ENCODE data around the gene GRID1. TPM values are rescaled to one million over a fixed set of nuclear protein-coding genes. Genes with fewer than 3 reads are reported as not detected.
"Not testable (repeated sequence)": the region's sequence is repeated elsewhere in the genome, so short reads cannot be mapped to it uniquely, and the experiment has no call there.

GRID1 gene
- total RNA-seq, 1 donor from 2014 or later, result 0.12 TPM

- DNase-seq (ENCODE audit: extremely low read depth, low read depth, low spot score), result no peak
Measured at GRCh38 chr10:86058964-86059363, 307.6 kb downstream of the GRID1 start.

- DNase-seq (ENCODE audit: extremely low read depth, low read depth, low spot score), result no peak
Measured at GRCh38 chr10:86057708-86058107, 308.9 kb downstream of the GRID1 start.

- no peak for DNase-seq (ENCODE audit: extremely low read depth, low read depth, low spot score)
Measured at GRCh38 chr10:86056672-86057071, 309.9 kb downstream of the GRID1 start.

GRCh38 chr10:86055928-86056327 lies 310.7 kb downstream of the GRID1 start:
- no peak for DNase-seq (ENCODE audit: extremely low read depth, low read depth, low spot score)

- no peak for DNase-seq (ENCODE audit: extremely low read depth, low read depth, low spot score)
Measured at GRCh38 chr10:86053675-86054074, 312.9 kb downstream of the GRID1 start.

GRCh38 chr10:86051586-86051985 lies 315.0 kb downstream of the GRID1 start:
- DNase-seq (ENCODE audit: extremely low read depth, low read depth, low spot score), result no peak

- DNase-seq (ENCODE audit: extremely low read depth, low read depth, low spot score), result no peak
Measured at GRCh38 chr10:86049442-86049841, 317.2 kb downstream of the GRID1 start.

GRCh38 chr10:86048973-86049372 lies 317.6 kb downstream of the GRID1 start:
- DNase-seq (ENCODE audit: extremely low read depth, low read depth, low spot score), result no peak

GRCh38 chr10:86048571-86048970 lies 318.0 kb downstream of the GRID1 start:
- no peak for DNase-seq (ENCODE audit: extremely low read depth, low read depth, low spot score)

GRCh38 chr10:86047588-86047987 lies 319.0 kb downstream of the GRID1 start:
- no peak for DNase-seq (ENCODE audit: extremely low read depth, low read depth, low spot score)

- no peak for DNase-seq (ENCODE audit: extremely low read depth, low read depth, low spot score)
Measured at GRCh38 chr10:86046845-86047460, 319.6 kb downstream of the GRID1 start.

GRCh38 chr10:86045896-86046295 lies 320.7 kb downstream of the GRID1 start:
- no peak for DNase-seq (ENCODE audit: extremely low read depth, low read depth, low spot score)

GRCh38 chr10:86044029-86044428 lies 322.6 kb downstream of the GRID1 start:
- no peak for DNase-seq (ENCODE audit: extremely low read depth, low read depth, low spot score)

GRCh38 chr10:86043236-86043635 lies 323.4 kb downstream of the GRID1 start:
- DNase-seq (ENCODE audit: extremely low read depth, low read depth, low spot score), result no peak

- no peak for DNase-seq (ENCODE audit: extremely low read depth, low read depth, low spot score)
Measured at GRCh38 chr10:86042161-86042560, 324.4 kb downstream of the GRID1 start.

GRCh38 chr10:86041116-86041515 lies 325.5 kb downstream of the GRID1 start:
- no peak for DNase-seq (ENCODE audit: extremely low read depth, low read depth, low spot score)

- no peak for DNase-seq (ENCODE audit: extremely low read depth, low read depth, low spot score)
Measured at GRCh38 chr10:86038371-86038770, 328.2 kb downstream of the GRID1 start.

- no peak for DNase-seq (ENCODE audit: extremely low read depth, low read depth, low spot score)
Measured at GRCh38 chr10:86037096-86037495, 329.5 kb downstream of the GRID1 start.

- no peak for DNase-seq (ENCODE audit: extremely low read depth, low read depth, low spot score)
Measured at GRCh38 chr10:86036544-86036831, 330.1 kb downstream of the GRID1 start.

- no peak for DNase-seq (ENCODE audit: extremely low read depth, low read depth, low spot score)
Measured at GRCh38 chr10:86035791-86036543, 330.6 kb downstream of the GRID1 start.

GRCh38 chr10:86034710-86035109 lies 331.9 kb downstream of the GRID1 start:
- DNase-seq (ENCODE audit: extremely low read depth, low read depth, low spot score), result no peak

- no peak for DNase-seq (ENCODE audit: extremely low read depth, low read depth, low spot score)
Measured at GRCh38 chr10:86033581-86033980, 333.0 kb downstream of the GRID1 start.

GRCh38 chr10:86032087-86032486 lies 334.5 kb downstream of the GRID1 start:
- DNase-seq (ENCODE audit: extremely low read depth, low read depth, low spot score), result not testable (repeated sequence)

All from glomerular endothelial cell (primary cell).